Stimulated activated naive CD8-positive, alpha-beta T cell treated with anti-CD3 and anti-CD28 coated beads, Interleukin-15, Interleukin-2, amounts not matched to agents 100 ng/mL and 50 ng/mL, for 24 hours (primary cell): ENCODE data around the gene HLA-DRA.

Experiments used
- H3K27ac Mint-ChIP-seq: one replicate; pipeline ENCODE4 v1.8.0; 2021; ENCODE audit warnings: mild to moderate bottlenecking, mixed read lengths
- H3K27me3 Mint-ChIP-seq: one replicate; pipeline ENCODE4 v1.8.0; 2021; ENCODE audit warnings: mixed read lengths
- H3K36me3 Mint-ChIP-seq: one replicate; pipeline ENCODE4 v1.8.0; 2021; ENCODE audit warnings: low read depth, mixed read lengths
- H3K4me1 Mint-ChIP-seq: one replicate; pipeline ENCODE4 v1.8.0; 2021; ENCODE audit warnings: low read depth, mixed read lengths
- H3K4me3 Mint-ChIP-seq: one replicate; pipeline ENCODE4 v1.8.0; 2021; ENCODE audit warnings: mild to moderate bottlenecking, mixed read lengths
- H3K9me3 Mint-ChIP-seq: one replicate; pipeline ENCODE4 v1.8.0; 2021; ENCODE audit warnings: mixed read lengths

Gene HLA-DRA

GRCh38 chr6:32484614-32484998 lies 44.9 kb downstream of the HLA-DRA start:
- H3K27me3 Mint-ChIP-seq, result peaks cover 8% of the 10 kb centered on the region
- no peak overlapping the region for H3K4me3 Mint-ChIP-seq
- no peaks in the 10 kb centered on the region for H3K36me3 Mint-ChIP-seq
- no peak overlapping the region for H3K27ac Mint-ChIP-seq
- H3K9me3 Mint-ChIP-seq, result no peaks in the 10 kb centered on the region
- H3K4me1 Mint-ChIP-seq, result no peaks in the 10 kb centered on the region

GRCh38 chr6:32488083-32488482 lies 48.4 kb downstream of the HLA-DRA start:
- Mint-ChIP-seq H3K27ac (no peak overlapping the region), H3K27me3 (peaks cover 5% of the 10 kb centered on the region), H3K9me3 (no peaks in the 10 kb centered on the region), H3K4me1 (no peaks in the 10 kb centered on the region), H3K4me3 (no peak overlapping the region), H3K36me3 (no peaks in the 10 kb centered on the region)

- H3K27me3 Mint-ChIP-seq, result peaks cover 5% of the 10 kb centered on the region
- no peaks in the 10 kb centered on the region for H3K9me3 Mint-ChIP-seq
- no peak overlapping the region for H3K4me3 Mint-ChIP-seq
- H3K36me3 Mint-ChIP-seq, result no peaks in the 10 kb centered on the region
- no peak overlapping the region for H3K27ac Mint-ChIP-seq
- H3K4me1 Mint-ChIP-seq, result no peaks in the 10 kb centered on the region
Measured at GRCh38 chr6:32491700-32492099, 52.0 kb downstream of the HLA-DRA start.

- no peak overlapping the region for H3K4me3 Mint-ChIP-seq
- H3K27me3 Mint-ChIP-seq, result peaks cover 5% of the 10 kb centered on the region
- no peaks in the 10 kb centered on the region for H3K4me1 Mint-ChIP-seq
- no peaks in the 10 kb centered on the region for H3K9me3 Mint-ChIP-seq
- no peaks in the 10 kb centered on the region for H3K36me3 Mint-ChIP-seq
- H3K27ac Mint-ChIP-seq, result no peak overlapping the region
Measured at GRCh38 chr6:32492351-32492750, 52.7 kb downstream of the HLA-DRA start.
